A549 (cell line): ENCODE results near the gene MAML2.

Experiments used
- CEBPB ChIP-seq, 2 experiments: fragments of >200 bp in 1 of 2; sonication (Bioruptor Twin) in 1 of 2; formaldehyde crosslinking in 1 of 2; IDR thresholded peaks; 2 replicates each; pipeline ENCODE4 v1.6.1; 2012 to 2016
- CTCF ChIP-seq: fragments of >200 bp; sonication (Bioruptor Twin); formaldehyde crosslinking; IDR thresholded peaks from 3 replicates; pipeline ENCODE4 v1.5.1; 2016
- E2F6 ChIP-seq: IDR thresholded peaks from 2 replicates; pipeline ENCODE4 v1.6.1; 2012; ENCODE audit warnings: low read depth, borderline replicate concordance
- HEYL ChIP-seq: fragments of 250-450 bp; sonication (Bioruptor Pico); IDR thresholded peaks from 2 replicates; pipeline ENCODE4 v1.8.0; 2021; ENCODE audit warnings: mild to moderate bottlenecking, moderate library complexity
- JUNB ChIP-seq: fragments of >200 bp; sonication (Bioruptor Twin); formaldehyde crosslinking; IDR thresholded peaks from 2 replicates; pipeline ENCODE4 v1.6.1; 2016
- KDM1A ChIP-seq: fragments of 200-600 bp; sonication (generic); IDR thresholded peaks from 2 replicates; pipeline ENCODE4 v1.6.1; 2016; ENCODE audit warnings: low read depth, mild to moderate bottlenecking
- MAFK ChIP-seq: fragments of 450-650 bp; IDR thresholded peaks from 2 replicates; pipeline ENCODE4 v1.6.1; 2014; ENCODE audit not compliant: partially characterized antibody
- POLR2A ChIP-seq: IDR thresholded peaks from 2 replicates; pipeline ENCODE4 v1.6.1; 2012; ENCODE audit warnings: mild to moderate bottlenecking, low read length
- RARB ChIP-seq: fragments of 250-450 bp; sonication (Bioruptor Pico); IDR thresholded peaks from 2 replicates; pipeline ENCODE4 v1.8.0; 2021; ENCODE audit warnings: mild to moderate bottlenecking, moderate library complexity
- SMC3 ChIP-seq: fragments of >200 bp; sonication (Bioruptor Twin); formaldehyde crosslinking; IDR thresholded peaks from 3 replicates; pipeline ENCODE4 v1.6.1; 2018; ENCODE audit warnings: inconsistent platforms

- TF ChIP-seq CTCF (no peak), HEYL (CRISPR knock-in tag) (no peak), POLR2A (no peak), MAFK (no peak), SMC3 (no peak), E2F6 (no peak), CEBPB (IDR thresholded peaks at IDR 0.05) (no peak), JUNB (no peak), RARB (no peak), KDM1A (no peak)
Measured at GRCh38 chr11:96337541-96338431, 5.2 kb downstream of the MAML2 start.
